IPS-15b (cell line): Measurements from ENCODE around the gene GLIS1.

Experiments used
- H3K27me3 ChIP-seq: one replicate; pipeline ENCODE4 v1.6.1; 2013; ENCODE audit warnings: low read length; ENCODE audit not compliant: control insufficient read depth, insufficient read depth
- H3K36me3 ChIP-seq: one replicate; pipeline ENCODE4 v1.6.1; 2013; ENCODE audit warnings: low read length; ENCODE audit not compliant: control insufficient read depth, insufficient read depth
- H3K4me1 ChIP-seq: one replicate; pipeline ENCODE4 v1.6.1; 2013; ENCODE audit warnings: mild to moderate bottlenecking, low read length; ENCODE audit not compliant: control insufficient read depth, insufficient read depth
- H3K4me3 ChIP-seq: one replicate; pipeline ENCODE4 v1.5.1; 2013; ENCODE audit warnings: low read depth, low read length
- H3K9ac ChIP-seq: one replicate; pipeline ENCODE4 v1.6.1; 2013; ENCODE audit warnings: low read depth, mild to moderate bottlenecking, low read length
- H3K9me3 ChIP-seq: one replicate; pipeline ENCODE4 v1.6.1; 2013; ENCODE audit warnings: mild to moderate bottlenecking, low read length; ENCODE audit not compliant: control insufficient read depth, insufficient read depth

Gene GLIS1

DNA sequence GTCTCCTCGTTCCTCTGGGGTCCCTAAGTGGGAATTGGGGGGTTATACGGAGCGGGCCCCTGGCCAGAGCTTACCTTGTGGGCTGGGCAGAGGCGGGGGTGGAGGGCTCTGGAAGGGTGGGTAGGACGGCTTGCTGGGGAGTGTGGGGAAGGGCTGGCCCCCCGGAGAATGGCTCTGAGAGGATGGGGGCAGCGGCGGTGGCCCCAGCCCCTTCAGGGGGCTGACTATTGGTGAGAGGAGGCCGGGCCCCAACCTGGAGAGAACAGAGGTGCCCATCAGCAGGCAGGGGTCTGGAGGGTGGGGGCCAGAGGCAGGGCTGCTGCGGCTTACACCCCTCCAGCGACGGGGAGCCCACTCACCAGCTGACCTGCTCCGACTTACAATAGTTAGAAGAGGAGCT, 229.2 kb downstream of the GLIS1 start:
- H3K27me3 ChIP-seq: no peaks in the 10 kb centered on the region
- no peaks in the 10 kb centered on the region for H3K9me3 ChIP-seq
- H3K4me3 ChIP-seq: no peak overlapping the region
- no peak overlapping the region for H3K9ac ChIP-seq
- H3K36me3 ChIP-seq: no peaks in the 10 kb centered on the region
- H3K4me1 ChIP-seq: no peaks in the 10 kb centered on the region

DNA sequence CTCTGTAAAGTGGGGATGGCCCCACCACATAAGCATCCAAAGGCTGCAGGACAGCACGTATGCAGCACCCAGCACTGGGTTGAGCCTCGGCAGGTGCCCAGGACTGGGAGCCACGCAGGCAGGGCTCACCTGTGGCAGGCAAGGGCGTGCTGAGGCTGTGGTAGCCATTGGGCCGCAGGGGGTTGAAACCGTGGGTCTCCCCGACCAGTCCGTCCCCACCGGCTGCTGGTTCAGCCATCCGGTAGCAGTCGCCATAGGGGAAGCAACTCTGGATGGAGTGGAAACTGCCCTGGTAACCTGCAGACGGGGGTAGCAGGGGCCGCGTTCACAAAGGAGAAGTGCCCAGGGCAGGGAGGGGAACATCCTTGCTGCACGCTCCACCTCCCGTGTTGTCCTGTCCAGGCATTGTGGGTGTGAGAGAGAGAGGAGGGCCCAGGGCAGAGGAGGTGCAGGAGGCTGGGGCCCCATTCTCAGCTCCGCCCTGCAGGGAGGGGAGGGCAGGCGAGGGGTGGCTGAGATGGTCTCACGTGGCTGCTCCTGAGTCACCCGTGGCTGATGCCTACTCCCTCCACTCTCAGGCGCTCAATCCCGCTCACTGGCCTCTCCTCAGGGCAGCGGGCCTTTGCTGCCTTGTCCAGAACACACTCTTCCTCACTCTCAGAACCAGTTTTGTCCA, 229.8 kb downstream of the GLIS1 start:
- no peaks in the 10 kb centered on the region for H3K27me3 ChIP-seq
- no peak overlapping the region for H3K9ac ChIP-seq
- H3K9me3 ChIP-seq: no peaks in the 10 kb centered on the region
- H3K4me1 ChIP-seq: no peaks in the 10 kb centered on the region
- H3K4me3 ChIP-seq: no peak overlapping the region
- H3K36me3 ChIP-seq: no peaks in the 10 kb centered on the region

DNA sequence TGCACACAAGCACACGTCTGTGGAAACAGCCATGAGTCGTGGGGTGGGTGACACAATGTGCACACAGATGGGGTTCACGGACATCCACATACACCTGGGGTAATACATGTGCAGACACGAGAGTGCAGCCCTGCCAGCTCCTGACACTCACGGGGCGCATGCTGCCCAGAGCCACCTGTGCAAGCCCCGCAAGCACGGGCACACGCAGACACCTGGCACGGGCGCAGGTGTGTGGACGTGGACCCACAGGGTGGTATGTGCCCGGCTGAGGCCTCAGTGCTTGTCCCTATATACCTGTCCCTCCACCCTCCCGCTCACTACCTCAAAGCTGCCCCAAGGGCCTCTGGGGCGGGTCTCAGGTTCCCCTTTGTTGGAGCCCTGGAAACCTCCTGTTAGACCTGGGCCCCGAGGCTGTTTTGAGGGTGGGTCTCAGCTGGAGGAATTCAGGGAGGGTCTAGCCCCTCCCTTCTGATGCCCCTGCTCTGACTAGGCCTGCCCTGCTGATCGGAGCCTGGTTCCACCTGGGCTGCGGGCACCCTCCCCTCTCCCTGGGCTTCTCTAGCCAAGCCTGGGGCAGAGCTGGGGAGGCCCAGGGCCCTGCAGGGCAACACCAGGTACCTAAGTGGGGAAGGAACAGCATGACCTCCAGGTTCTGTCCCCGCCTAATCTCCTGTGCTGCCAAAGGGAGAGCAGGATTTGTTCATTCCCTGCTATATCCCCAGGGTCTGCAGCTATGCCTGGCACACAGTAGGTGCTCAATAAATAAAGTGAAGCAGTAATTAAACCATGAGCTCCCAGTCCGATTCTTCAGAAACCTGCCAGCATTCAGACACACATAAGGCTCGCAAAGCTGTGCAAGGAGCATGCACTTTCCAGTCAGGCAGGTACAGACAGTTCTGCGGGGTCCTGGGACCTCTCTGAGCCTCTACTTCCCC, 230.6 kb downstream of the GLIS1 start:
- Histone ChIP-seq H3K4me3 (no peak overlapping the region), H3K9ac (no peak overlapping the region), H3K9me3 (no peaks in the 10 kb centered on the region), H3K36me3 (no peaks in the 10 kb centered on the region), H3K27me3 (no peaks in the 10 kb centered on the region), H3K4me1 (peaks cover 2% of the 10 kb centered on the region)

DNA sequence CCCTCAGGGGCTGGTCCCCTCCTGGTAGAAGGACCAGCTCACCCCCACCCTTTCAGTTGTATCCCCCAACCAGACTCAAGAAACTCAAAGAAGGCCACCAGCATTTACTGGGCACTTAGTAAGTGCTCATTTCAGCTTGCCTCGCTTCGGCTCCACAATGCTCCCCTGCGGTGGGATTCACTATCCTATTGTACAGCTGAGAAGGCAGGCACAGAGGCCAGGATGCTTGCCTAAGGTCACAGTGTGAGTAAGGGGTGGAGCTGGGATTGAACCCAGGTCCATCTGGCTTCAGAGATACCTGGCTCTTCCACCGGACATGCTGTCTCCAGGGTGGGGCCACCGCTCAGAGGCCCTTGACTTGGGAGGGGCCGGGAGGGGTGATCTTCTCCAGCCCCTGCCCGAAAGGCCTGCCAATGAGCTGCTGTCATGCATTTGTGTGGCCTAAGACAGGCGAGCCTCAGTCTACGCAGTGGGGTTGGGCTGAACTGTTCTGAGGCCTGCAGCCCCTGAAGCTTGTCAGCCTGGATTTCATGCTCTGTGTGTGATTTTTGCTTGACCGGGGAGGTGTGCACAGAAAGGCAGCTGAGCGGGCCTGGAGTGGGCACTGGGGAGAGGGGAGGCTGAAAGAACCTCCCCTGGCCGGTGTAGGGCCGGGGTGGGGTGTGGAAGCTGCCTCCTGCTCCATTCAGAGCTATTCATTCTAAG, 231.7 kb downstream of the GLIS1 start:
- H3K36me3 ChIP-seq: no peaks in the 10 kb centered on the region
- no peaks in the 10 kb centered on the region for H3K27me3 ChIP-seq
- H3K4me3 ChIP-seq: no peak overlapping the region
- H3K9ac ChIP-seq: no peak overlapping the region
- no peaks in the 10 kb centered on the region for H3K9me3 ChIP-seq
- peaks cover 5% of the 10 kb centered on the region for H3K4me1 ChIP-seq

DNA sequence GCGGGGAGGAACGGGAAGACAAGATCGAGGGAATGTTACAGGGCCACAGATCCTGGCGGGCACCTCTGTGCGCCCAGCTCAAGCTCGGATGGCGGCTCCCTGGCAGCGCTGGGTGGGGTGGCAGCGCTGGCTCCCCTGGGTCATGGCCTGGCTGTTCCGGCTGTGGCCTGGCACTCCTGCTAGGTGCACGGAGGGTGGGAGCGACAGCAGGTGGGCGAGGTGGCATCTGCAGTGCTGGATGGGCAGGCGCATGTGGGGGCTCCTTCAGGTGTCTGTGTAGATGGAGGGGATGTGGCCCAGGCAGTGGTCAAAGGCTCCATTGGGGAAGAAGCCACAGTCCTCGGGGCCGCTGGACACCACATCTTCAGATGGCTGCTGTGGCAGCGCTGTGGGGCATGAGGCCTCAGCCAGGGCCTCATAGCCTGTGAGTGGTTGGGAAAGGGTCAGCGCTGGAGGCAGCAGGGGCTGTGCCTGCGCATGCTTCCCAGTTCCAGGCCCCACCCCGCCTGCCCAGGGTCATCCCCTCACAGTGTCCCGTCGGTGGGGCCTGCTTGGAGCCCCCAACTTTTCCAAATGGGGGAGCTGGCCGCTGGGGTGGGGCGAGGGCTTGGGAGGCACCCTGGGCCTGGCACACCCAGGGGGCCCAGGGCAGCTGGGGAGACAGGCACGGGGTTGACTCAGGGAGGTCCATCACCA, 232.5 kb downstream of the GLIS1 start:
- Histone ChIP-seq H3K27me3 (no peaks in the 10 kb centered on the region), H3K9me3 (no peaks in the 10 kb centered on the region), H3K4me1 (peaks cover 5% of the 10 kb centered on the region), H3K9ac (no peak overlapping the region), H3K36me3 (no peaks in the 10 kb centered on the region), H3K4me3 (no peak overlapping the region)

DNA sequence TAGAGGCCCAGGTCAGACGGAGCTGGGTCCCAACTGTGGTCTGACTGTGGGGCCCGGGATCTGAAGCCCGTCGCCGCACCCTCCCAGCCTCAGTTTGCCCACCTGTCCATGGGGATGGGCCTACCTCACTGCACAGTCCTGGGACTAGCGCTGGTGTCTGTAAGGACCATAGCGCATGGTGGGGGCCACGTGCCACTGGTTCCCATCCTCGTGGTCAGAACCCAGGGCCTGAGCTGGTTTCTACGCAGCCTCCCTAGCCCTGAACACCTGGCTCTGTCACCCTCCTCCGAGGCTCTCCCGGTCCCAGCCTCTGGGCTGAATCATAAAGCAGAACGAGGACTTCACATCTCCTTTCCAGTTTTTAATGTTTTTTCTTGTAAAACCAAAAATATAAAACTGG, 233.1 kb downstream of the GLIS1 start:
- Histone ChIP-seq H3K4me3 (no peak overlapping the region), H3K9ac (no peak overlapping the region), H3K9me3 (no peaks in the 10 kb centered on the region), H3K4me1 (peaks cover 5% of the 10 kb centered on the region), H3K27me3 (no peaks in the 10 kb centered on the region), H3K36me3 (no peaks in the 10 kb centered on the region)

DNA sequence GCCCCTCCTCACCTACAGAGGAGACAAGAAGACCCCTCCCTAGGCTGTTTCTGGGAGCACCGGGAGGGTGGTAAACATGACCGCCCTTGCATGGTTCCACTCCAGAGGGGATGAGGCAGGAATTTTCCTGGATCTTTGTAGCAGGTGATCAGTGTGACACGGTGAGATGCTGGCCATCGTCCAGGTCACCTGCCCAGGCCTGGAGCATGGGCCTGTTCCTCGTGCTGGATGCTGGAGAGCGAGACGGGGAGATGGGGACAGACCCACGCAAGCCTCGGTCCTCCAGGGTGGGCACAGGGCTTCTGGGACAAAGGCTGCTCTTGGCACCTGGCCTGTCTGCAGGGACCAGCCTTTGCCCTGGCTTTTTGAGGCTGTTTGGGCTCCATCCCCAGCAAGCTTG, 233.6 kb downstream of the GLIS1 start:
- no peaks in the 10 kb centered on the region for H3K36me3 ChIP-seq
- no peak overlapping the region for H3K4me3 ChIP-seq
- H3K27me3 ChIP-seq: no peaks in the 10 kb centered on the region
- no peaks in the 10 kb centered on the region for H3K9me3 ChIP-seq
- H3K4me1 ChIP-seq: peaks cover 5% of the 10 kb centered on the region
- H3K9ac ChIP-seq: no peak overlapping the region

DNA sequence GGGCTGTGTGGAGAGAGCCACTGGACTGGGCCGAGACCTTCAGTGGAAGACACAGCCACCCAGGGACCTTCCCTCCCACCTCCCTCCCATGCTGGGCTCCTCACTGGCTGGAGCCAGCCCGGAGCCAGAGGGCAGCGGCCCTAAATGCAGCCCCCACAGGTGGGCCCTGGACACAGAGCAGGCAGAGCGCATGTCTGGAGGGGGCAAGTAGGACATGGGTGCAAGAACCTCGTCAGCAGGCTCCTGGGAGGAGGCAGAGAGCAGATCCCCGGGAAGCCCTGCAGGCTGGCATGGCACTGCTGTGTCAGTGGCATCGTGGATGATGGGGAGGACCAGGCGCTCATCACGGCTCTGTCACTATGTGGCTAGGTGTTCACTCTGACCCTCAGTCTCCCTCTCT, 234.1 kb downstream of the GLIS1 start:
- peaks cover 5% of the 10 kb centered on the region for H3K4me1 ChIP-seq
- no peaks in the 10 kb centered on the region for H3K27me3 ChIP-seq

DNA sequence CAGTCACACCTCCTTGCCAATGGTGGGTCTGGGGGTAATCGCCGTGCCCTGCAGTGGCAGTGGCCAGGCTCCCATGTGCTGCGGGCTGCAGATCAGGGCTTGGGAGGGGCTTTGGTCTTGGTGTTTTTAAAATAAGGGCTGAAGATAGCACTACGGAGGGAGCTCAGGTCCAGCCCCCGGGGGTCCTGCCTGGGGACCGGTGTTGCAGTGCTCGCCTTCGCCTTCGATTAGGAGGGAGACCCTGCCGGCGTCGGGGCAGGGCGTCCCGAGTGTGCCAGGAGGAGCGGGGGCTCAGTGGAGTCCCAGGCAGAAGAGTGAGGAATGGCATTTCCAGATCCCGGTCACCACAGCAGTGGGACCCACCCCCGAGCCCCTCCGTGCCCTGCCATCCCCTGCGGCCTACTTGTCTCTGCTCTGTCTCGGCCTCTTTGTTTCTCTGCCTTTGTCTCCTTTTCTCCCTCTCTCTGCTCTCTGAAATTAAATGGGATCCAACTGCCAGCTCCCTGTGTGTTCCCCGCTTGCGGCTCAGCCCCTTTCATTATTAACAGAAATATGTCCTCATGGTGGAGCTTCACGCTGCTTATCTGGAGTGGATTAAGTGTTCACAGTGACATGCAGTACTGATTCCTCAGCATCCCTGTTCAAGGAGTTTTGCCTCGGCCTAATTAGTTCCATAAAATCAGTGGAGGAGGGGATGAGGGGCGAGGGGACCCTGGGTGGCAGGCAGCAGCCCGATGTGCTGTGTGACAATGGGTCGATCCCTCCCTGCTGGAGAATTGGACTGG, 235.3 kb downstream of the GLIS1 start:
- Histone ChIP-seq H3K9ac (no peak overlapping the region), H3K36me3 (no peaks in the 10 kb centered on the region), H3K27me3 (no peaks in the 10 kb centered on the region), H3K9me3 (no peaks in the 10 kb centered on the region), H3K4me1 (peaks cover 5% of the 10 kb centered on the region), H3K4me3 (no peak overlapping the region)

More for the DNA sequence above, 234.1 kb downstream of the GLIS1 start:
- Histone ChIP-seq H3K4me3 (no peak overlapping the region), H3K9me3 (no peaks in the 10 kb centered on the region), H3K36me3 (no peaks in the 10 kb centered on the region), H3K9ac (no peak overlapping the region)

DNA sequence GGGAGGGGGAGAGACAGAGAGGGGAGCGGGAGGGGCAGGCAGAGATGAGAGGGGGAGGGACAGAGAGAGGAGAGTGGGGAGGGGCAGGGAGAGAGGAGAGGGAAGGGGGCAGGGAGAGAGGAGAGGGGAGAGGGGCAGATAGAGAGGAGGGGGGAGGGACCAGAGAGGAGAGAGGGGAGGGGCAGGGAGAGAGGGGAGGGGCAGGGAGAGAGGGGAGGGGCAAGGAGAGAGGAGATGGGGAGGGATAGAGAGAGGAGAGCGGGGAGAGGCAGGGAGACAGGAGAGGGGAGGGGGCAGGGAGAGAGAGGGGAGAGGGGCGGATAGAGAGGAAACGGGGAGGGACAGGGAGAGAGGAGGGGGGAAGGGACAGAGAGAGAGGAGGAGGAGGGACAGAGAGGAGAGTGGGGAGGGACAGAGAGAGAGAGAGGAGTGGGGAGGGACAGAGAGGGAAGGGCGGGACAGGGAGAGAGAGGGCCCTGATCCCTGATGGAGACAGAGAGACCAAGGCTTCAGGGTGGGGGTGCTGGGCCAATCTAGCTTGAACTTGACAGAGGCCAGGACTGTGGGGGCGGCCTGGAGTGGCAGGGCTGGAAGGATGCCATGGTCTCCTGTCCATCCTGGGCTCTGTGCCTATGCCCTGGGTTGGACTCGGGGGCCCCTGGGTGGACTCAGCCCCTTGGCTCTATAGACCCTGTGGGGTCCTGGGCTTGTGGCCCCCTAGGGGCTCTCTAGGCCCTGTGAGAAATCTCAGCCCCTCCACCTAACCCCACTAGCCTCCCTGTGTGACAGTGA, 236.1 kb downstream of the GLIS1 start:
- H3K27me3 ChIP-seq: no peaks in the 10 kb centered on the region

More for the DNA sequence above, 236.1 kb downstream of the GLIS1 start:
- H3K4me1 ChIP-seq: peaks cover 5% of the 10 kb centered on the region
- H3K9ac ChIP-seq: no peak overlapping the region
- no peak overlapping the region for H3K4me3 ChIP-seq
- H3K36me3 ChIP-seq: no peaks in the 10 kb centered on the region
- H3K9me3 ChIP-seq: no peaks in the 10 kb centered on the region
